ENCODE data around the gene HOXC10. TPM values are rescaled to one million over a fixed set of nuclear protein-coding genes. Genes with fewer than 3 reads are reported as not detected.

Gene HOXC10
- total and polyA plus RNA-seq, 2 donors (not counting 3 experiments of a cell fraction or from before 2014, with no cell fraction given), result 0.18 TPM; not detected in 1

DNA sequence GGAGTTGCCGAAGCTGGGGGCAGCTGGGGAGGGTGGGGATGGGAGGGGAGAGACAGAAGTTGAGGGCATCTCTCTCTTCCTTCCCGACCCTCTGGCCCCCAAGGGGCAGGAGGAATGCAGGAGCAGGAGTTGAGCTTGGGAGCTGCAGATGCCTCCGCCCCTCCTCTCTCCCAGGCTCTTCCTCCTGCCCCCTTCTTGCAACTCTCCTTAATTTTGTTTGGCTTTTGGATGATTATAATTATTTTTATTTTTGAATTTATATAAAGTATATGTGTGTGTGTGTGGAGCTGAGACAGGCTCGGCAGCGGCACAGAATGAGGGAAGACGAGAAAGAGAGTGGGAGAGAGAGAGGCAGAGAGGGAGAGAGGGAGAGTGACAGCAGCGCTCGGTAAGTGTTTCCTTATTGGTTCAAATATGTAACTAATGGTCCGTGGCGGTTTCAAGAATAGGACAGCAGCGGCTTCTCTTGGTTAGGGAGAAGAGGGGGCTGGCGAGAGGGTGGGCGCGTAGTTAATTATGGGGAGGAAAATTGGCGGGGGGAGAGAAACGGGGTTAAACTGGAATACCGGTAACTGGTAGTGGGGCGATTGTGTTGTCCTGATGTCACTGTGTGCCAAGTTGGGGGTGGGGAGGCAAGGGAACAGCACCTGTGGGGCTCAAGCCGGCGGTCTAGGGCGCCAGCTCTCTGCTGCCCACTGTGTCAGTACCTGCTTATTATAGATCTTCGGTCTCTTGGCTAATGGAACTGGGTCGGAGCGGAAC, 32.3 kb downstream of the HOXC10 start:
- CTCF ChIA-PET, result interaction anchor here (1.1 to 17.0 kb wide), 5 partner anchors 11 to 191 kb away, joined by 5 to 616 read pairs (median 10); partner anchors contain the start of genes HOXC10, HOXC5 and SMUG1
- Histone ChIP-seq H3K9me3 (replicated peaks; ENCODE audit: control insufficient read depth, insufficient read depth, low read length) (no peaks in the 10 kb centered on the region), H2AFZ (ENCODE audit: low read depth, low read length) (peak overlapping the region; percentile 4), H3K4me2 (ENCODE audit: insufficient read depth, low read length) (peak overlapping the region; percentile 13), H4K20me1 (replicated peaks; ENCODE audit: control insufficient read depth, extremely low read depth, insufficient read depth, low read length) (no peaks in the 10 kb centered on the region), H3K36me3 (ENCODE audit: control insufficient read depth in 2 of 2, extremely low read depth in 1 of 2, insufficient read depth in 2 of 2, low read length in 2 of 2) (no peaks in the 10 kb centered on the region), H3K4me1 (ENCODE audit: control insufficient read depth, extremely low read depth, insufficient read depth, low read length) (peaks cover 3% of the 10 kb centered on the region), H3K27me3 (ENCODE audit: control insufficient read depth in 2 of 2, insufficient read depth in 2 of 2, low read length in 2 of 2) (peaks cover 82 to 92% of the 10 kb centered on the region in 2 experiments), H3K4me3 (replicated peaks in 1 of 3; ENCODE audit: insufficient read depth in 1 of 3, low read depth in 1 of 3, low read length in 3 of 3) (peak overlapping the region in 1 of 3 experiments; percentile 30), H3K79me2 (ENCODE audit: control insufficient read depth, insufficient read depth, low read length) (no peaks in the 10 kb centered on the region), H3K9me1 (replicated peaks; ENCODE audit: control insufficient read depth, extremely low read depth, insufficient read depth, low read length) (no peaks in the 10 kb centered on the region), H3K27ac (ENCODE audit: insufficient read depth, low read depth, low read length) (no peak overlapping the region), H3K9ac (replicated peaks; ENCODE audit: extremely low read depth, insufficient read depth, low read length) (no peak overlapping the region)
- TF ChIP-seq GATA2 (IDR thresholded peaks at IDR 0.05; ENCODE audit: insufficient read depth, insufficient read length, low read depth, low read length) (no peak), JUN (IDR thresholded peaks at IDR 0.05; ENCODE audit: borderline replicate concordance, insufficient read depth, insufficient read length, low read depth) (no peak), FOS (IDR thresholded peaks at IDR 0.05; ENCODE audit: borderline replicate concordance, insufficient read depth, low read length) (no peak), EZH2 (IDR thresholded peaks at IDR 0.05; ENCODE audit: borderline replicate concordance, low read depth, low read length, severe bottlenecking) (no peak)
- TF ChIP-seq, protein P1, sequence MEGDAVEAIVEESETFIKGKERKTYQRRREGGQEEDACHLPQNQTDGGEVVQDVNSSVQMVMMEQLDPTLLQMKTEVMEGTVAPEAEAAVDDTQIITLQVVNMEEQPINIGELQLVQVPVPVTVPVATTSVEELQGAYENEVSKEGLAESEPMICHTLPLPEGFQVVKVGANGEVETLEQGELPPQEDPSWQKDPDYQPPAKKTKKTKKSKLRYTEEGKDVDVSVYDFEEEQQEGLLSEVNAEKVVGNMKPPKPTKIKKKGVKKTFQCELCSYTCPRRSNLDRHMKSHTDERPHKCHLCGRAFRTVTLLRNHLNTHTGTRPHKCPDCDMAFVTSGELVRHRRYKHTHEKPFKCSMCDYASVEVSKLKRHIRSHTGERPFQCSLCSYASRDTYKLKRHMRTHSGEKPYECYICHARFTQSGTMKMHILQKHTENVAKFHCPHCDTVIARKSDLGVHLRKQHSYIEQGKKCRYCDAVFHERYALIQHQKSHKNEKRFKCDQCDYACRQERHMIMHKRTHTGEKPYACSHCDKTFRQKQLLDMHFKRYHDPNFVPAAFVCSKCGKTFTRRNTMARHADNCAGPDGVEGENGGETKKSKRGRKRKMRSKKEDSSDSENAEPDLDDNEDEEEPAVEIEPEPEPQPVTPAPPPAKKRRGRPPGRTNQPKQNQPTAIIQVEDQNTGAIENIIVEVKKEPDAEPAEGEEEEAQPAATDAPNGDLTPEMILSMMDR (IDR thresholded peaks at IDR 0.05; ENCODE audit: extremely low read depth in 1 of 2, insufficient read depth in 1 of 2, low read depth in 1 of 2, low read length in 2 of 2), result no peak
- FAIRE-seq (no peak), DNase-seq (ENCODE audit: low read depth, low spot score) (no peak)
- BruUV-seq (replicated peaks), result no TSS peak
- intact Hi-C loops (cut with micrococcal nuclease), result no loop called here
- POLR2A ChIA-PET, result no interaction called here
- dilution Hi-C loops (cut with MboI; ENCODE audit: extremely low pct_ligation_motif_present, low sequenced_read_pairs), result no loop called here

Data from endothelial cell of umbilical vein (primary cell).